ENCODE data around the gene DEK. TPM values are rescaled to one million over a fixed set of nuclear protein-coding genes. Genes with fewer than 3 reads are reported as not detected.

The DEK gene
- total RNA-seq, 1 experiment from 2014 or later: 108 TPM

GRCh38 chr6:18242062-18242851, 22.1 kb downstream of the DEK start:
- Histone ChIP-seq H3K27ac (ENCODE audit: low read depth, low read length) (peak overlapping the region; percentile 4; the same call in 1 of the 2 replicates), H3K4me1 (ENCODE audit: control insufficient read depth in 1 of 2, insufficient read depth in 2 of 2, low read length in 2 of 2) (peaks cover 10 to 37% of the 10 kb centered on the region in 2 experiments; a peak in 3 of 4 replicates), H3K4me2 (ENCODE audit: low read length) (peak overlapping the region; percentile 32), H3K79me2 (ENCODE audit: insufficient read depth, low read length) (peaks cover 100% of the 10 kb centered on the region), H3K9ac (ENCODE audit: low read length) (no peak overlapping the region), H3K9me3 (ENCODE audit: control insufficient read depth in 1 of 2, insufficient read depth in 1 of 2, low read depth in 1 of 2, low read length in 2 of 2) (no peaks in the 10 kb centered on the region), H4K20me1 (ENCODE audit: insufficient read depth) (peaks cover 22% of the 10 kb centered on the region; the same call in 1 of the 2 replicates), H3K36me3 (ENCODE audit: control insufficient read depth in 1 of 2, insufficient read depth in 2 of 2, low read length in 2 of 2) (peaks cover 19 to 64% of the 10 kb centered on the region in 2 experiments), H2AFZ (ENCODE audit: low read depth, low read length, poor library complexity, severe bottlenecking) (no peak overlapping the region), H3K27me3 (ENCODE audit: insufficient read depth, low read length) (no peaks in the 10 kb centered on the region), H3K4me3 (replicated peaks in 1 of 2; ENCODE audit: low read depth in 1 of 2, low read length in 2 of 2) (no peak overlapping the region), H3K9me2 (ENCODE audit: insufficient read depth) (no peaks in the 10 kb centered on the region)
- intact Hi-C loops (cut with micrococcal nuclease): no loop called here
- ChIA-PET RAD21 (ENCODE audit: low non-redundant PET in 1 of 2, low total read pairs in 2 of 2, uncharacterized antibody in 2 of 2, unreplicated experiment in 2 of 2) (no interaction called here), POLR2A (interaction anchor here (1.0 to 1.2 kb wide), 2 partner anchors 10 to 38 kb away, joined by 3 read pairs; no protein-coding TSS in a partner anchor), CTCF (no interaction called here)
- peak; percentile 67 for ATAC-seq
- BruUV-seq (replicated peaks): no TSS peak
- peak; percentile 72 for DNase-seq (ENCODE audit: low read depth, low spot score)
- TF ChIP-seq YY1 (IDR thresholded peaks at IDR 0.05; ENCODE audit: extremely low read depth, insufficient replicate concordance, low read depth, low read length) (peak; percentile 77), CEBPB (IDR thresholded peaks at IDR 0.05; ENCODE audit: low read depth) (peak; percentile 88), SP1 (IDR thresholded peaks at IDR 0.05; ENCODE audit: low read depth) (peak; percentile 62), ZFX (IDR thresholded peaks at IDR 0.05) (no peak), JUND (IDR thresholded peaks at IDR 0.05) (peak; percentile 67), MAX (IDR thresholded peaks at IDR 0.05) (peak; percentile 57; the same call in 1 of the 2 replicates), SIN3A (IDR thresholded peaks at IDR 0.05; ENCODE audit: low read depth) (0 out of 2 replicates have a peak, but pooled peaks have one; percentile 40), TCF7L2 (IDR thresholded peaks at IDR 0.05; ENCODE audit: borderline replicate concordance, extremely low read depth, insufficient read depth, insufficient read length) (no peak), FOSL1 (IDR thresholded peaks at IDR 0.05; ENCODE audit: low read depth) (peak; percentile 62), ZNF274 (IDR thresholded peaks at IDR 0.05; ENCODE audit: low read depth, low read length) (no peak), ATF3 (IDR thresholded peaks at IDR 0.05) (no peak), SRF (IDR thresholded peaks at IDR 0.05; ENCODE audit: low read depth) (peak; percentile 27; the same call in 1 of the 2 replicates)
- TF ChIP-seq, protein P1, sequence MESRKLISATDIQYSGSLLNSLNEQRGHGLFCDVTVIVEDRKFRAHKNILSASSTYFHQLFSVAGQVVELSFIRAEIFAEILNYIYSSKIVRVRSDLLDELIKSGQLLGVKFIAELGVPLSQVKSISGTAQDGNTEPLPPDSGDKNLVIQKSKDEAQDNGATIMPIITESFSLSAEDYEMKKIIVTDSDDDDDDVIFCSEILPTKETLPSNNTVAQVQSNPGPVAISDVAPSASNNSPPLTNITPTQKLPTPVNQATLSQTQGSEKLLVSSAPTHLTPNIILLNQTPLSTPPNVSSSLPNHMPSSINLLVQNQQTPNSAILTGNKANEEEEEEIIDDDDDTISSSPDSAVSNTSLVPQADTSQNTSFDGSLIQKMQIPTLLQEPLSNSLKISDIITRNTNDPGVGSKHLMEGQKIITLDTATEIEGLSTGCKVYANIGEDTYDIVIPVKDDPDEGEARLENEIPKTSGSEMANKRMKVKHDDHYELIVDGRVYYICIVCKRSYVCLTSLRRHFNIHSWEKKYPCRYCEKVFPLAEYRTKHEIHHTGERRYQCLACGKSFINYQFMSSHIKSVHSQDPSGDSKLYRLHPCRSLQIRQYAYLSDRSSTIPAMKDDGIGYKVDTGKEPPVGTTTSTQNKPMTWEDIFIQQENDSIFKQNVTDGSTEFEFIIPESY (IDR thresholded peaks at IDR 0.05; ENCODE audit: extremely low read depth, insufficient replicate concordance, low read length): no peak
- TF ChIP-seq, protein P2, sequence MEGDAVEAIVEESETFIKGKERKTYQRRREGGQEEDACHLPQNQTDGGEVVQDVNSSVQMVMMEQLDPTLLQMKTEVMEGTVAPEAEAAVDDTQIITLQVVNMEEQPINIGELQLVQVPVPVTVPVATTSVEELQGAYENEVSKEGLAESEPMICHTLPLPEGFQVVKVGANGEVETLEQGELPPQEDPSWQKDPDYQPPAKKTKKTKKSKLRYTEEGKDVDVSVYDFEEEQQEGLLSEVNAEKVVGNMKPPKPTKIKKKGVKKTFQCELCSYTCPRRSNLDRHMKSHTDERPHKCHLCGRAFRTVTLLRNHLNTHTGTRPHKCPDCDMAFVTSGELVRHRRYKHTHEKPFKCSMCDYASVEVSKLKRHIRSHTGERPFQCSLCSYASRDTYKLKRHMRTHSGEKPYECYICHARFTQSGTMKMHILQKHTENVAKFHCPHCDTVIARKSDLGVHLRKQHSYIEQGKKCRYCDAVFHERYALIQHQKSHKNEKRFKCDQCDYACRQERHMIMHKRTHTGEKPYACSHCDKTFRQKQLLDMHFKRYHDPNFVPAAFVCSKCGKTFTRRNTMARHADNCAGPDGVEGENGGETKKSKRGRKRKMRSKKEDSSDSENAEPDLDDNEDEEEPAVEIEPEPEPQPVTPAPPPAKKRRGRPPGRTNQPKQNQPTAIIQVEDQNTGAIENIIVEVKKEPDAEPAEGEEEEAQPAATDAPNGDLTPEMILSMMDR (IDR thresholded peaks at IDR 0.05 in 2 of 3, conservative IDR thresholded peaks at IDR 0.05 in 1 of 3; ENCODE audit: borderline replicate concordance in 1 of 3, insufficient read depth in 1 of 3, low read depth in 2 of 3, low read length in 2 of 3): no peak

Data from HCT116 (cell line).